GM12801 (cell line): ENCODE measurements around the gene DUSP28.

ENCODE experiments used
- CTCF ChIP-seq: IDR thresholded peaks from one replicate; pipeline ENCODE4 v1.5.1; 2011; ENCODE audit warnings: control low read depth; ENCODE audit not compliant: insufficient read length; ENCODE audit errors: extremely low read depth

Gene DUSP28

GRCh38 chr2:240589850-240590525 lies 29.8 kb downstream of the DUSP28 start:
- TF ChIP-seq CTCF: no peak

DNA sequence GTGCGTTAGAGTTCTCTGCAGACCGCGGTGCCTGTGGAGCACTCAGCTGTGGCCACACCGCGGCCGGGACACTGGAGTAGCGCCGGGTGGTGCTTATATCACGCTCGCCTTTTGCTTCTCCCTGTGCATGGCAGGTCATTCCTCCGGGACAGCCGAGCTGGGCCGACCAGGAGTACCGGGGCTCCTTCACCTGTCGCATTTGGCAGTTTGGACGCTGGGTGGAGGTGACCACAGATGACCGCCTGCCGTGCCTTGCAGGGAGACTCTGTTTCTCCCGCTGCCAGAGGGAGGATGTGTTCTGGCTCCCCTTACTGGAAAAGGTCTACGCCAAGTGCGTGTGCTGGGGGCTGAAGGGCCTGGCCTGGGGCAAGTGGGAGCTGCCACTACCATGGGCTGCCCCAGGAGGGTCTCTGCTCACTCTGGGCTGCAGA lies 30.5 kb downstream of the DUSP28 start:
- TF ChIP-seq CTCF: no peak

- no peak for TF ChIP-seq CTCF
Measured at GRCh38 chr2:240591226-240591625, 31.1 kb downstream of the DUSP28 start.

GRCh38 chr2:240591784-240592183 lies 31.6 kb downstream of the DUSP28 start:
- no peak for TF ChIP-seq CTCF

DNA sequence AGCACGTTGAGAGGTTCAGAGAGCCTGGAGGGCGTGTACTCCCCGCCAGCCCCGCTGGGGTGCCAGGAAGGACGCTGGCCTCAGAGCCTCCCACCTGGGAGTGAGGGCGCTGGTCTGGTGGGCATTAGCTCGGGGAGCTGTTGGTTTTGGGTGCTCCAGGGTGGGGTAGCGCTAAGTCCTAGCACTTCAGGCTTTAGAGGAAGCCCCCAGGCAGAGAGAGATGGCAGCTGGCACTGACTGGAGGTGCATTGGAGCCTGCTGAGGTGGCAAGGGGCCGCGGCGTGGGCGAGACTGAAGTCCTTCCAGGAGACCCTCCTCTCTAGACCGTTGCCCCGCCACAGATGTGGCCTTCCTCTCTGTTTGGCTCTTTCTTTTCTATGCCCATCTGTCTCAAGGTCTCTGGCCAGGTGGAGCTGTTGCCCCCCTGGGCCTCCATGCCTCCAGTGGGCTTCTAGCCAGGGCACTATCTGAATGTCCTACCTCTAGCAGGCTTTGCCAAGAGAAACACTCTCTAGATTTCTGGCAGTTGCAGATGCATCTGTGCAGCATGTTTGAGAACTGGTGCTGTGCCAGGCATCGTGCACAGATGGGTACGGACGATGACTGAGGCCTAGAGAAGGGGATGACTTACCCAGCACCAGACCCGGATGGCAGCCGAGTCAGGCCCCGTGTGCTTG lies 33.0 kb downstream of the DUSP28 start:
- TF ChIP-seq CTCF: no peak

DNA sequence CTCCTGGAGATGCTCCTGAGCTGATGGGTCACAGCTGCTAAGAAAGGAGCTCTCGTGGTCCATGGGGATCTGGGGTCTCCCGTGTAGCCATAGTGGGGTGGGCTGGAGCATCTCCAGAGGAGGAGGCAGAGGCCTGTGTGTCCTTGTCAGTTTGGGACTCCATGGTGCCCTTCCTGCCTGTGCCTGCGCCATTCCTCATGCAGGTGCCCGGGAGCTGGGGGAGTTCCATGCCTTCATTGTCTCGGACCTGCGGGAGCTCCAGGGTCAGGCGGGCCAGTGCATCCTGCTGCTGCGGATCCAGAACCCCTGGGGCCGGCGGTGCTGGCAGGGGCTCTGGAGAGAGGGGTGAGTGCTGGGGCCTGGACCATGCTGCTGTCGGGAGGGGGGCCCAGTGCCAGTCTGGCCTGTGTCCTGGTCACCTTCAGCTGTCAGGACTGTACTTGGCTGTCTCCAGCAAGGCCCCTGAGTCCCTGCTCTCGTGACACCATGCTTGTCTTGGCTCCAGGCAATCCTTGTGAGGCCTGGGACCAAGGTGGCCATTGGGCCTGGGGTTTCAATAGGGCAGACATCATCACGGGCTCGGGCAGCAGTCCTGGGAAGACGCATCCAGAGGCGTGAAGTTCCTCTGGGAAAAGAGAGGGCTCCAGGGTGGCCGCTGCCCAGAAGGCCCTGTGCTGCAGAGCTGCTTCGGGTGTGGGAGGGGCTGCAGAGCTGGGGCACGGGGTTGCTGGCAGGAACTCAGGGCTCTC lies 33.7 kb downstream of the DUSP28 start:
- no peak for TF ChIP-seq CTCF
